GM12801 (cell line): Measurements from ENCODE around the gene STX7.

Source experiments
- CTCF ChIP-seq: IDR thresholded peaks from one replicate; pipeline ENCODE4 v1.5.1; 2011; ENCODE audit warnings: control low read depth; ENCODE audit not compliant: insufficient read length; ENCODE audit errors: extremely low read depth

STX7 gene

GRCh38 chr6:132537145-132537544 lies 24.2 kb upstream of the STX7 start:
- no peak for TF ChIP-seq CTCF

GRCh38 chr6:132530293-132530974 lies 17.5 kb upstream of the STX7 start:
- no peak for TF ChIP-seq CTCF

- no peak for TF ChIP-seq CTCF
Measured at GRCh38 chr6:132527791-132528190, 14.9 kb upstream of the STX7 start.

GRCh38 chr6:132526461-132526860 lies 13.5 kb upstream of the STX7 start:
- no peak for TF ChIP-seq CTCF

GRCh38 chr6:132525866-132526265 lies 12.9 kb upstream of the STX7 start:
- no peak for TF ChIP-seq CTCF

GRCh38 chr6:132524646-132525045 lies 11.7 kb upstream of the STX7 start:
- TF ChIP-seq CTCF: no peak

GRCh38 chr6:132520953-132521352 lies 8.0 kb upstream of the STX7 start:
- no peak for TF ChIP-seq CTCF
